GM21825 (cell line): ENCODE data around the gene FCSK.

ENCODE experiments used
- ATAC-seq: cut with Tn5 transposase; IDR thresholded peaks from one replicate; pipeline ENCODE4 v1.9.1; 2021; ENCODE audit warnings: mild to moderate bottlenecking, moderate library complexity; ENCODE audit not compliant: unreplicated experiment

Gene FCSK

GRCh38 chr16:70476272-70477020, 22.1 kb downstream of the FCSK start:
- ATAC-seq = peak; percentile 78

GRCh38 chr16:70478169-70478568, 23.8 kb downstream of the FCSK start:
- ATAC-seq = no peak

DNA sequence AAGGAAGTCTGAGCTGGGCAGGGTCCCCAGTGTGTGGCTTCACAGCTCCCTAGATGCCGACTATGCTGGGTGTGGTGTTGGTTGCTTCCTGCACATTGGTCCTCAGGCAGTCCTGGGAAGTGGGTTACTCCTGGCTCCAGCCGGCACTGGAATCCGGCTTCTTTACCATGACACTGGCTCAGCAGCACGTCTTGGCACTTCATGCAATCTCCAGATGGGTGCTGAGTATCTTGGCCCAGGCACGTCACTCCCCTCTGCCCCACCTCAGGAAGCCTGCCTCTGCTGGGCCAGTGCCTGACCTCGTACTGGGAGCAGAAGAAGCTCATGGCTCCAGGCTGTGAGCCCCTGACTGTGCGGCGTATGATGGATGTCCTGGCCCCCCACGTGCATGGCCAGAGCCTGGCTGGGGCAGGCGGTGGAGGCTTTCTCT, 24.5 kb downstream of the FCSK start:
- no peak for ATAC-seq

- ATAC-seq = no peak
These were observed 26.0 kb downstream of the FCSK start for GRCh38 chr16:70480127-70481105.

- no peak for ATAC-seq
These were observed 27.6 kb downstream of the FCSK start for GRCh38 chr16:70481929-70482536.

- ATAC-seq = no peak
These were observed 28.2 kb downstream of the FCSK start for GRCh38 chr16:70482624-70483023.

GRCh38 chr16:70483426-70483825, 29.0 kb downstream of the FCSK start:
- ATAC-seq = peak; percentile 54

- no peak for ATAC-seq
These were observed 30.5 kb downstream of the FCSK start for GRCh38 chr16:70484867-70485266.

- no peak for ATAC-seq
These were observed 35.9 kb downstream of the FCSK start for GRCh38 chr16:70490261-70490660.

- no peak for ATAC-seq
These were observed 39.4 kb downstream of the FCSK start for GRCh38 chr16:70493802-70494201.

- no peak for ATAC-seq
These were observed 39.9 kb downstream of the FCSK start for GRCh38 chr16:70494202-70494770.

GRCh38 chr16:70494777-70495176, 40.4 kb downstream of the FCSK start:
- no peak for ATAC-seq

DNA sequence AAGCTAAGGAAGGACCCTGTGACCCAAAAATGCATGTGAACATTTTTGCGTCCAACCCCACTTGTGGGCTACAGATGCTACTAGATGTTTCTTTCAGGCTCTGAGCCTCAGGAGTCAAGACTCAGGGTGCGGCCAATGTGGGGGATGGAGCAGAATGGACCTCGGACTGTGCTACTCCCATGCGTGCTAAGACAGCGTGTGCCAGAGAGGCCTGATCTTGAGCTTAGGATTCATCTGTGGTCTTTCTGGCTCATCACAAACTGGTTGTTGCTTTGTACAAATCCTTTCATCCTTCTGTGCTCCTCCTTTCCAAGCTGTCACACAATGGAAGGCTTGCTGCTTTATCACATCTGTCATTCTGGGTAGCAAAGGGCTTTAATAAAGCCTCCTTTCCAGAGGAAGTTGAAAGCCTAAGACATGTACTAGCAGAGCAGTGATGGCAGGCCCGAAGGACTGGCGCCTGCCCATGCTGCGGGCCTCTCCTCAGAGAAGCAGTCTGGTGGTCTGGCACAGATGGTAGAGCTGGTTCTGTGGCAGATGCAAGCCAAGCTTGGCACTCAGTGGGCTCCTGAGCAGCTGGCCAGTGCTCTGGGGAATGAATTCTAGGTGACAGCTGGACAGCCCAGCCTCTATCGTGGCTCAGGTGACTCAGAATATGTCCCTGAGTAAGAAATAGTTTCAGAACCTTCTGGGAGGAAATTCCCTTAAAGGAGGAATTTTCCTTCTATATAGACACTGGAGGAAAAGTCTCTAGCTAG, 41.2 kb downstream of the FCSK start:
- no peak for ATAC-seq

- ATAC-seq = no peak
These were observed 42.1 kb downstream of the FCSK start for GRCh38 chr16:70496513-70496912.

DNA sequence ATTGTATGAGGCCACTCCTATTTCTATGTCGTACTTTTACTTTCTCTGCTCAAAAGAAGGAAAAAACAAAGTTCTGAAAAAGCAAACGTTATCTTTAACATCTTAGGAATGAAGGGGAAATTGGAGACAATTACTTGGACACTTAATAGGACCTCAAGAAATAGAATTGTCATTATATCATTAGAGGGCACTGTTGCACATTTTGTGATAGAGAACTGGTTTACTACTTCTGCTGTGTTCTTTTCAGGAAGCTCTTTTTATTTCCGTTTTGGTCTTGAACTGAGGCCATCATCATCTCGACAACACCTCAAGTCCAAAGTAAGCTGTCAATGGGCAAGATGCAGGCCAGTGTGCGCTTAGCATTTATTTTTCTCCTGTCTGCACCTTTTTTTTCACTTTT, 54.4 kb downstream of the FCSK start:
- no peak for ATAC-seq

- no peak for ATAC-seq
These were observed 55.8 kb downstream of the FCSK start for GRCh38 chr16:70510216-70510615.

DNA sequence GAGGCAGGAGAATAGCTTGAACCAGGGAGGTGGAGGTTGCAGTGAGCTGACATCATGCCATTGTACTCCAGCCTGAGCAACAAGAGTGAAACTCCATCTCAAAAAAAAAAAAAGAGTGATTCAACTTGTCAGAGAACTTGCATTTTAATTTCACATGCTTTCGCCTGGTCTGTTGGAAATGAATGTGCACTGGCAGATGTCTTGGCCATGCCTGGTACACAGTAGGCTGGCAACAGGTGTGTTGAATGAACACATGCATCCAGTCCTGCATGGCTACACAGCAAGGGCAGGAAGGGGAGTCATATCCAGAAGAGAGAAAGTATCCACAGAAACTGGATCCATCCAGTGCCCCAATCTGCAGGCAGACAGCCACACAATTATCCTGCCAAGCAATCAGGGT, 57.4 kb downstream of the FCSK start:
- ATAC-seq = no peak

DNA sequence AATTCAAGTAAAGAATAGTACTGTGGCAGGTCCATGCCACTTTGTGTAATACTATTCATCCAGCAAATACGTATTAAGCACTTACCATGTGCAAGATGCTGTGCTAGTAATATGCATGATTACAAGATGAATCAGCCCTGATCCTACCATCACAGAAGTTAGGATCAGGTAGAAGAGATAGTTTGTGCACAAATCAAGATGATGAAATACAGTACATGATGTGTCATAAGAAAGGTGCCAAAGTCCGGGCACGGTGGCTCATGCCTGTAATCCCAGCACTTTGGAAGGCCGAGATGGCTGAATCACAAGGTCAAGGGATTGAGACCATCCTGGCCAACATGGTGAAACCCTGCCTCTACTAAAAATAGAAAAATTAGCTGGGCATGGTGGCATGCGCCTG, 58.1 kb downstream of the FCSK start:
- no peak for ATAC-seq

DNA sequence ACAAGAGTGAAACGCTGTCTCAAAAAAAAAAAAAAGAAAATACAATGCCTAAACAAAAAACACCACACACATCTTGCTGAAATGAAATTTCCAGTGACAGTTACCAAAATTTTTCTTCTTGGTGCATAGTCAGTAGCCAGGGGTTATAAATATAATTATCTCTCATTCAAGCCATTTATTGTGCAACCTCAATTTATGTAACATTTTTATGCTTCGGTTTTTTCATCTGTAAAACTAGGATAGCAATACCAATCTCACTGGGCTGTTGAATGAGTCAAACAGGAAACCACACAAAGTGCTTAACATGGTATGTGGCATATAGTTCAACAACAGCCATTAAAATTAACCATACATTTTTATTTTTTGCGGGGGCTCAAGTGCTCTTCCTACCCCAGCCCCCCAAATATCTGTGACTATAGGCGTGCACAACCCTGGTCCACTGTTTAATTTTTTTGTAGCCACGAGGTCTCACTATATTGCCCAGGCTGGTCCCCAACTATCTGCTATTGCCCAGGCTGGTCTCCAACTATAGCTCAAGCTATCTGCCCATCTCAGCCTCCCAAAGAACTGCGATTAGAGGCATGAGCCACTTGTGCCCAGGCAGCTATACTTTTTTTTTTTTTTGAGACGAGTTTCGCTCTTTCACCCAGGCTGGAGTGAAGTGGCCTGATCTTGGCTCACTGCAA, 66.4 kb downstream of the FCSK start:
- ATAC-seq = no peak
